ENCODE results near the gene HDAC9.

HDAC9 gene

DNA sequence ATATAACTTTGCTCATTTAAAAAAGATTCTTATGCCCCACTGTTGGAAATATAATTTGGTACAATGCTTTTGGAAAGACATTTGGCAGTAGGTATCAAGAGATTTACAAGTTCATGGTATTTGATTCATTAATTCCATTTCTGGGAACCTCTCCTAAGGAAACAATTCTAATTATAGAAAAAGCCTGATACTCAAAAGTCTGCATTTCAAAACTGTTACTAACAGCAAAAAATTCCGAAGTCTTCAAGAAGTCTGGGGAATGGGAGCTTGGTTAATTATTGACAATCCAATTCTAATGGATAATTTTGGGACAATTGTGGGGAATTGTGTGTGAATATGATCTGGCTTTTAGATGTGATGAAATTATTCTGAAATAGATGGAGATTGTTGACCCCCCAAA is 59.6 kb downstream of the HDAC9 start:
- TF ChIP-seq POLR2AphosphoS5 (IDR thresholded peaks at IDR 0.05; ENCODE audit: borderline replicate concordance, low read depth, low read length) (no peak), FOXP2 (optimal IDR thresholded peaks at IDR 0.05; ENCODE audit: control extremely low read depth, extremely low read length, insufficient read depth) (no peak), EZH2 (IDR thresholded peaks at IDR 0.05) (no peak)
- peak overlapping the region; percentile 27 for H3K27ac ChIP-seq

GRCh38 chr7:18555968-18556367 is 60.4 kb downstream of the HDAC9 start:
- H3K4me3 ChIP-seq, result no peak overlapping the region
- H3K36me3 ChIP-seq (ENCODE audit: insufficient read depth, low read length), result no peaks in the 10 kb centered on the region; the same call in 1 of the 2 replicates
- DNase-seq (ENCODE audit: low read depth, low spot score), result no peak
- H3K9me3 ChIP-seq (ENCODE audit: low read depth, low read length), result no peaks in the 10 kb centered on the region
- no peak overlapping the region for H3K9ac ChIP-seq (ENCODE audit: insufficient read length)
- peak overlapping the region; percentile 65 for H3K27ac ChIP-seq
- TF ChIP-seq FOXP2 (optimal IDR thresholded peaks at IDR 0.05; ENCODE audit: control extremely low read depth, extremely low read length, insufficient read depth) (no peak), POLR2AphosphoS5 (IDR thresholded peaks at IDR 0.05; ENCODE audit: borderline replicate concordance, low read depth, low read length) (no peak), EZH2 (IDR thresholded peaks at IDR 0.05) (no peak)

More for the DNA sequence above, 59.6 kb downstream of the HDAC9 start:
- no peak overlapping the region for H3K9ac ChIP-seq (ENCODE audit: insufficient read length)
- no peaks in the 10 kb centered on the region for H3K9me3 ChIP-seq (ENCODE audit: low read depth, low read length)
- H3K4me3 ChIP-seq, result no peak overlapping the region
- H3K36me3 ChIP-seq (ENCODE audit: insufficient read depth, low read length), result no peaks in the 10 kb centered on the region; the same call in 1 of the 2 replicates
- DNase-seq (ENCODE audit: low read depth, low spot score), result no peak

- TF ChIP-seq POLR2AphosphoS5 (IDR thresholded peaks at IDR 0.05; ENCODE audit: borderline replicate concordance, low read depth, low read length) (no peak), FOXP2 (optimal IDR thresholded peaks at IDR 0.05; ENCODE audit: control extremely low read depth, extremely low read length, insufficient read depth) (no peak), EZH2 (IDR thresholded peaks at IDR 0.05) (no peak)
- Histone ChIP-seq H3K9me3 (ENCODE audit: low read depth, low read length) (no peaks in the 10 kb centered on the region), H3K27ac (no peak overlapping the region), H3K9ac (ENCODE audit: insufficient read length) (no peak overlapping the region), H3K4me3 (no peak overlapping the region), H3K36me3 (ENCODE audit: insufficient read depth, low read length) (no peaks in the 10 kb centered on the region; the same call in 1 of the 2 replicates)
- DNase-seq (ENCODE audit: low read depth, low spot score), result no peak
Observed at GRCh38 chr7:18558503-18558902, 63.0 kb downstream of the HDAC9 start.

DNA sequence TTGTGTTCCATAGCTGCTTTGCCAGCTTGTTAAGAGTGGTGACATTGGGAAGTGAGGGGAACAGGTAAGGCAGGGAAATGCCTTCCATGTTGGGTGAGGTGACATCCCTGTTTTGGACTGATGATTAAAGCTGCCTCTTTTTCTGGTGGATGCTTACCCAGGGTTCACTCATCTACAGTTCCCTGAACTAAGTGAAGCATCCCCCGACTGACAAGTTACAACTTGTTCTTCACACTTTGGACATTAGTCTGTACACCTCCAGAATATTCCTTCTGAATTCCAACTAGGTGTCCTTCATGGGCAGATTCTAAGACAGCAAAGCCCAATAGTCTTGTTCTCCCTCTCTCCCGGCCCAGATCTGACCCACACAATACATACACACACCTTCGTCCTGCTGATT is 63.4 kb downstream of the HDAC9 start:
- Histone ChIP-seq H3K4me3 (no peak overlapping the region), H3K27ac (no peak overlapping the region), H3K36me3 (ENCODE audit: insufficient read depth, low read length) (no peaks in the 10 kb centered on the region; the same call in 1 of the 2 replicates), H3K9me3 (ENCODE audit: low read depth, low read length) (no peaks in the 10 kb centered on the region), H3K9ac (ENCODE audit: insufficient read length) (no peak overlapping the region)
- no peak for DNase-seq (ENCODE audit: low read depth, low spot score)
- TF ChIP-seq FOXP2 (optimal IDR thresholded peaks at IDR 0.05; ENCODE audit: control extremely low read depth, extremely low read length, insufficient read depth), result no peak
- no peak for TF ChIP-seq EZH2 (IDR thresholded peaks at IDR 0.05)
- no peak for TF ChIP-seq POLR2AphosphoS5 (IDR thresholded peaks at IDR 0.05; ENCODE audit: borderline replicate concordance, low read depth, low read length)

- TF ChIP-seq POLR2AphosphoS5 (IDR thresholded peaks at IDR 0.05; ENCODE audit: borderline replicate concordance, low read depth, low read length), result no peak
- TF ChIP-seq EZH2 (IDR thresholded peaks at IDR 0.05), result no peak
- no peak for TF ChIP-seq FOXP2 (optimal IDR thresholded peaks at IDR 0.05; ENCODE audit: control extremely low read depth, extremely low read length, insufficient read depth)
Observed at GRCh38 chr7:18559756-18560155, 64.2 kb downstream of the HDAC9 start.

GRCh38 chr7:18564779-18565178 is 69.2 kb downstream of the HDAC9 start:
- no peak for TF ChIP-seq EZH2 (IDR thresholded peaks at IDR 0.05)
- TF ChIP-seq FOXP2 (optimal IDR thresholded peaks at IDR 0.05; ENCODE audit: control extremely low read depth, extremely low read length, insufficient read depth), result no peak
- TF ChIP-seq POLR2AphosphoS5 (IDR thresholded peaks at IDR 0.05; ENCODE audit: borderline replicate concordance, low read depth, low read length), result no peak
- no peak for DNase-seq (ENCODE audit: low read depth, low spot score)
- no peaks in the 10 kb centered on the region; the same call in 1 of the 2 replicates for H3K9me3 ChIP-seq (ENCODE audit: low read depth, low read length)
- H3K9ac ChIP-seq (ENCODE audit: insufficient read length), result no peak overlapping the region
- no peak overlapping the region for H3K4me3 ChIP-seq
- no peaks in the 10 kb centered on the region; the same call in 1 of the 2 replicates for H3K36me3 ChIP-seq (ENCODE audit: insufficient read depth, low read length)
- no peak overlapping the region for H3K27ac ChIP-seq

More at GRCh38 chr7:18559756-18560155, 64.2 kb downstream of the HDAC9 start:
- H3K4me3 ChIP-seq, result no peak overlapping the region
- DNase-seq (ENCODE audit: low read depth, low spot score), result no peak
- no peaks in the 10 kb centered on the region; the same call in 1 of the 2 replicates for H3K9me3 ChIP-seq (ENCODE audit: low read depth, low read length)
- no peaks in the 10 kb centered on the region; the same call in 1 of the 2 replicates for H3K36me3 ChIP-seq (ENCODE audit: insufficient read depth, low read length)
- H3K9ac ChIP-seq (ENCODE audit: insufficient read length), result no peak overlapping the region
- no peak overlapping the region for H3K27ac ChIP-seq

DNA sequence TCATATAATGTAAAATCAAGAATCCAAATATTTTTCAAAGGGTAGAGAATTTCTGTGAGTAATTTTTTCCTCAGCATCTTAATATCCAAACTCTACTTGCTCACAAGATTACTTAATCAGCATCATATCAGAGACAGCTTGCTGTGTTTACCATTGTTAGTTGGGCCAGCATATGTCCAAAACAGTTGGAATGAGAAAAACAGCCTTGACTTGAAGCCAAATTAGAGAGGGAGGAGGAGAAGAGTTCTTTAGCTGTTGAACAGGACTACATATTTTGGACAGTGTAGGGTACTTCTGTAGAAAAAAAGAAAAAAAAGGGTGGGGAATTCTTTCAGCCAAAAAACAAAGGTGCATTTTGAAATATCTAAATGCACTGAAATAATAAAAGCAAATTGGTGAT is 69.8 kb downstream of the HDAC9 start:
- H3K4me3 ChIP-seq, result no peak overlapping the region
- no peak overlapping the region for H3K9ac ChIP-seq (ENCODE audit: insufficient read length)
- DNase-seq (ENCODE audit: low read depth, low spot score), result no peak
- H3K36me3 ChIP-seq (ENCODE audit: insufficient read depth, low read length), result no peaks in the 10 kb centered on the region; the same call in 1 of the 2 replicates
- H3K27ac ChIP-seq, result no peak overlapping the region; the same call in 1 of the 2 replicates
- TF ChIP-seq FOXP2 (optimal IDR thresholded peaks at IDR 0.05; ENCODE audit: control extremely low read depth, extremely low read length, insufficient read depth), result no peak
- TF ChIP-seq EZH2 (IDR thresholded peaks at IDR 0.05), result no peak
- TF ChIP-seq POLR2AphosphoS5 (IDR thresholded peaks at IDR 0.05; ENCODE audit: borderline replicate concordance, low read depth, low read length), result no peak
- no peaks in the 10 kb centered on the region; the same call in 1 of the 2 replicates for H3K9me3 ChIP-seq (ENCODE audit: low read depth, low read length)

DNA sequence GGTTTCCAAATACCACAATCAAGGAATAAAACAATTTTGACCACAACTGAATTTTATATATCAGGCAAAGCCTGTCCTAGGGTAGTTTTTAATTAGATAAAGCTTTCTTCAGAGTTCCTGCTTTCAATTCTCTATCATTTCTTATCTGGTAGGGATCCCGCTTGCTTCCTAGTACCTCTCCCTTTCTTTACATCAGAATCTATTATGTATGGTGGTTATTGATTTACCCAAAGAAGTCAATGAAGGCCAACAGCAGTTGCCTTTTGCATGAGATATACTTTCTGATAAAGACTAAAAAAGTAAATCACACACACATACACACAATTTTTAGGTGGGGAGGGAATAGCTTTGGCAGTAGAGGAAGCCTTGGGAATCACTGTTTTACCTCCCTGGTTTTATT is 70.7 kb downstream of the HDAC9 start:
- DNase-seq (ENCODE audit: low read depth, low spot score), result no peak
- Histone ChIP-seq H3K4me3 (no peak overlapping the region), H3K27ac (no peak overlapping the region; the same call in 1 of the 2 replicates), H3K9me3 (ENCODE audit: low read depth, low read length) (no peaks in the 10 kb centered on the region; the same call in 1 of the 2 replicates), H3K9ac (ENCODE audit: insufficient read length) (no peak overlapping the region), H3K36me3 (ENCODE audit: insufficient read depth, low read length) (no peaks in the 10 kb centered on the region; the same call in 1 of the 2 replicates)
- TF ChIP-seq POLR2AphosphoS5 (IDR thresholded peaks at IDR 0.05; ENCODE audit: borderline replicate concordance, low read depth, low read length), result no peak
- no peak for TF ChIP-seq FOXP2 (optimal IDR thresholded peaks at IDR 0.05; ENCODE audit: control extremely low read depth, extremely low read length, insufficient read depth)
- TF ChIP-seq EZH2 (IDR thresholded peaks at IDR 0.05), result no peak

- H3K4me3 ChIP-seq, result no peak overlapping the region
- no peak overlapping the region for H3K27ac ChIP-seq
- no peak overlapping the region for H3K9ac ChIP-seq (ENCODE audit: insufficient read length)
- no peaks in the 10 kb centered on the region; the same call in 1 of the 2 replicates for H3K36me3 ChIP-seq (ENCODE audit: insufficient read depth, low read length)
- no peaks in the 10 kb centered on the region; the same call in 1 of the 2 replicates for H3K9me3 ChIP-seq (ENCODE audit: low read depth, low read length)
- DNase-seq (ENCODE audit: low read depth, low spot score), result no peak
- TF ChIP-seq POLR2AphosphoS5 (IDR thresholded peaks at IDR 0.05; ENCODE audit: borderline replicate concordance, low read depth, low read length), result no peak
- TF ChIP-seq FOXP2 (optimal IDR thresholded peaks at IDR 0.05; ENCODE audit: control extremely low read depth, extremely low read length, insufficient read depth), result no peak
- no peak for TF ChIP-seq EZH2 (IDR thresholded peaks at IDR 0.05)
Observed at GRCh38 chr7:18566829-18567228, 71.3 kb downstream of the HDAC9 start.

All from SK-N-MC (cell line).